Hepatic stellate cell (primary cell): ENCODE measurements around the gene DIRAS1.
"Not testable (repeated sequence)": the region's sequence is repeated elsewhere in the genome, so short reads cannot be mapped to it uniquely, and the experiment has no call there.

Experiments
- DNase-seq: peaks from one replicate; pipeline ENCODE4 v3.0.0; 2011; ENCODE audit warnings: low spot score

Gene DIRAS1

DNA sequence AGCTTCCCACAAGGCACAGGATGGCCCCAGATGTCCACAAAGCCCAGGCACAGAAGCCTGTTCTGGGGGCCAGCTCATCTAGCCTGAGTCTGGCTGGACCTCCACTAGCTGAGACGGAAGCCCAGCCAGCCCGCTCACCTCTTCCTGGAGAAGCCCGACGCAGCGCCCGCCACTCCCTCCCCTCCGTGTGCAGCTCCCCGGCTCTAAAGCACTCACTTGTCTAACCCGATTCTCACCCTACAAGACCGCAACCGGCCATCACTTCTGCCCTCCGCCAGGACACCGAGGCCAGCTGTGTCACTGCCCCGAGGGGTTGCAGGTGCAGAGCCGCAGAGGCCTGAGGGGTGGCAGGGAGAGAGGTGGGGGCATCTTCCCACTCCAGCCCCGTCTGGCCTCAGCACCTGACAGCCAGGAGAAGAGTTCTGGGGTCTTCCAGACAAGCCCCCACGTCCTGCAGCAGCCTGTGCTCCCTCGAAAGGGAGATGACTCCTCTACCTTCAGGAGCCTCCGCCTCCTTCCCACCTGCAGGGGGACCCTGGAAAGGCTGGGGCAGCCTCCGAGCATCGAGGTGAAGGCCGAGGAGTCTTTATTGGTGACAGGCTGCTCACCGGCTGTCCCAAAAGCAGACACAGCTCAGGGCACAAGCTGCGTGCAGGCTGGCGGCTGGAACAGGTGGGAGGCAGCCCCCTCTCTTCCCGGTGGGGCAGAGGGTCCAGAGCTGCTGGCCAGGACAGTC, 5.9 kb upstream of the DIRAS1 start:
- DNase-seq = no peak

DNA sequence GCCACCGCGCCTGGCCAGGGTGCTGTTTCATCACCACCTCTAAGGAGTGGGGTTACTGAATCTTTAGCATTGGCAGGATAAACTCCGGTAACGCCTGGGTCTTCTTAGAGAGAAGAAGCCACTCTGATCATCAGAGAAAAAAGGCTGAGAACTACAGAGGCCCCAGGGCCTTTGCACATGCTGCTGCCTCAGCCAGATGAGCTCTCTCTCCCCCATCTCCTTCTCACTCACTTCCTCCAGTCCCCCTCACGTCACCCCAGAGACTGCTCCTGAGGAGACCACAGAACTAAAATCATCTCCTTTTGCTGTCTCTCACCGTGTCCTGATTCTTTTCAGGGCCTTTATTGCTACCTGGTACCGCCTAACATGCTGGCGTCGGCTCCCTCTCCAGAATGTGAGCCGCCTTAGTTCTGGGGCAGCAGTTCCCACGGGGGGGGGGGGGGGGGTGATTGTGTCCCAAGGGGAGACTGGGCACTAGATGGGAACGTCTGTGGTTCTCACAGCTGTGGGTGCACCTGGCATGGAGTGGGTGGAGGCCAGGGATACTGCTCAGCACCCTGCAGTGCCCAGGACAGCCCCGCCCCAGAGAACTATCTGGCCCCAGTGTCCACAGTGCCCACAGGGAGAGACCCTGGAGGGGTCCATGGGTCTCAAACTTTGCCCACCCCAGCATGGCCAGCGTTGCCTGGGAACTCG, 5.1 kb upstream of the DIRAS1 start:
- DNase-seq = no peak

DNA sequence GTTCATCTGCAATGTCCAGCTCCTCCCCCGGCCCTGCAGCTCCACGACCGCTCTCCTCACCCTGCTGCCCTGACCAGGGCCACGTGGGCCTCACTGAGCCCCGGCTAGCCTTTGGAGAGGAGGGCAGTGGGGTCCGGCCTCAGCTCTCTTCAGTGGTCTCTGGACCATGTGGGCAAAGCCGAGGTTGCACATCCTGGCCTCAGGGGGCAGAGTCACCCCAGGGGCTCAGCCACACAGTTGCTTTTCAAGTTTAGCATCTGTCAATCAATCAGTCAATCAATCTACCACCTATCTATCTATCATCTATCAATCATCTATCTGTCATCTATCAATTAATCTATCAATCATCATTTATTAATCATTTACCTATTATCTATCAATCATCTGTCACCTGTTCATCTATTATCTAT, 3.0 kb upstream of the DIRAS1 start:
- no peak for DNase-seq

DNA sequence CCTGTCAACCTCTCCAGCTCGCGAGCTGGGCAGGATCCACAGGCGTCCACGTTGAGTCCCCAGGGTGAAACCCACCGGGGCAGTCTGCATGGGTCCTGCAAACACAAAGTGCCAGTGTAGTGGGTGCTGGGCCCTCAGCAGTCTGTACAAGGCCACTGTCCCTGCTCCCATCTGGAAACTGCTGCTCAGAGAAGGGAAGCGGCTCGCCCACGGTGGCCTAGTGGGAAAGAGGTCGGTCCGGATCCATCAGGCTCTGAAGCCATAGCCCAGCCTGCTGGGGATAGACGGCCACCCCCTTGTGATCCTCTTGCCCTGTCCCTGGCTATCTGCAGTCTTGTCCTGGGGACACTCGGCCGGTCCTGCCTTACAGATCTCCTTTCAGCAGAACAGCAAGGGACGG, 2.6 kb upstream of the DIRAS1 start:
- DNase-seq = no peak

DNA sequence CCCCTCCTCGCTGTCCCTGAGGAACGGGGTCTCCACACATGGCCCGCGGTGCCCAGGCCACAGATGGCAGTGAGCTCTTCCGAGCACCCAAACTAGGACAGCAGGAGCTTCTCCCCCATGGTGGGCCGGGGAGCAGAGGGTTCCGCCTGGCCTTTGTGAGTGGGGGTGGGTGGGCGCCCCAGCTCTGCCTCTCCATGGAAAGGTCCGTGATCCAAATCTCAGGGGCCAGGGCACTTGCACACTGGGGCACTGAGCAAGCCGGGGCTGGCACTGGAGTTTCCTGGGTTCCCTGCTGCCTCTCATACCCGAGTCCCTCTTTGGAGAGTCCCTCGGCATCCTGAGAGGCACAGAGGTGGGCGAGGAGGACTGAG, 2.2 kb upstream of the DIRAS1 start:
- no peak for DNase-seq

DNA sequence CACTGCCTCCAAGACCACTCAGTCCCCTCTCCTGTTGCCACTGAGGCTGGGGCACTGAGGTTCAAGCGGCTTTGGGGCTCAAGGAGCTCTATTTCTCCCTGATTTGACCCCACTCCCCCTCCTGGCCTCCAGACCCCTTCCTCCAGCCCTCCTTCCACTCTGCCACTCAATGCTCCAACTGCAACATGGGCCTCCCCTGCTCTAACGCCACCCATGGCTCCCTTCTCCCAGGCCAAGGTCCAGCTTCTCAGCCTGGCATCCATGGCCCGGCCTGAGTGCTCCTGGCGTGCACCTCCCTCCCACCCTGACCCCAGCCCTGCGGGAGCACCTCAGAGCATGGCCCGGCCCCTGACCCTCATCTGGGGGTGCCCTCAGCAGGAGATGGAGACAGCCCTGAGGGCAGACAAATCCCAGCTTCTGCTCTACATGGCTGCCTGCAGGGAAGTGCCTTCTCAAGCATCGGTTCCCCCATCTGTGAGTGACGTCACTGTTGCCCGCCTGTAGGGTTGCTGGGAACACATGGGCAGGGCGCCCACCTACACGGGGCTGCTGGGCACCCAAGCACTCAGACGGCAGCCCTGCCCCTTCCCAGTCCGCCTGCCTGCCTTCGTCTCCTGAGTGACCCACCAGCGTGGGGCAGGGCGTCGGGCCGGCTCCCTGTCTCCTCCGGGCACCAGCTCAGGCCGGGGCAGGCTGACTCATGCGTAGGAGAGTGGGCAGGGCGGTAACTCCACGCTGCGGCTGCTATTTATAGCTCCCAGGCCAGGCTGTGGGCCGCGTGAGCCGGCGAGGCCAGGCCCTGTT, 1.6 kb upstream of the DIRAS1 start:
- peak; percentile 97 for DNase-seq

DNA sequence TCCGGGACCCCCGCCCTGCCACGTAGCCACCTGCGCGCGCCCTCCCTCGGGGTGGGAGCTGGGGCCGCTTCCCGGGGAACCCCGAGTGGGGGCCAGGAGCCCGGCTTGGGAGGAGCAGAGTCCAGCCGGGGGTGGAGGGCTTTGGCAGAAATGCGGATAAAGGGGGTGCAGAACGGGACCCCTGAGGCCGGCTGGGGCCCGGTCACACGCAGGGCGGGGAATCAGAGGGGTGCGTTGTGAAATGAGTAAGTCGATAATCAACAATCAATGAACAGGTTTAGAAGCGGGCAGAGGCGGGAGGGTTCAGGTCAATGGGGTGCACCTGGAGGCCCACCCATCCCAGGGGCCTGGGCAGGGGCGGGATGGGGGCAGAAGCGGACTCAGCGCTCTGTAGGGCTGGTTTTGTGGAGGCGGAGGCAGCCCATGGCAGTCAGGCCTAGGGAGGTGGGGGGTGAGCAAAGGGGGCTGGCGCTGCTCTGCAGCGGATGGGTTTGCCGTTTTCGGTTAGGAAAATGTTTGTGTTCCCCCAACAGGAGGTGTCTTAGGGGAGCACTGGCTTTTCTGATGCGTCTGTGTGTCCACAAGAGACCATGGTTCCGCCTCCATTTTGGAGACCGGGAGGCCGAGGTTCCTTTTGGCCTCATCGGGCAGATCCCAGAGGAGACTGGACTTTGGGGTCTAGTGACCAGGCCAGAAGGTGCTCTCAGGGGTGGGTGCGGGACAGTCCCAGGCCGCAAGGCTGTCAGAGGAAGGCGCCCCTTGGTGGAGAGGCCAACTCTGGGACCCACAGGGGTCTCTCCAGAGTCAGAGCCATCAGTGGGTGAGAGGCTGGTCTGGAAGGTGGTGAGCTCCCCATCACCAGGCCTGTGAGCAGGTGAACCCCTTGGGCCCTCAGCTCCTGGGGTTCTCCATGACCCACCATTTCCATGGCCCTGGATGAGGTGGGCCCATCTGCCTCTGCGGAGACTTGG, 683 bp upstream of the DIRAS1 start:
- no peak for DNase-seq

DNA sequence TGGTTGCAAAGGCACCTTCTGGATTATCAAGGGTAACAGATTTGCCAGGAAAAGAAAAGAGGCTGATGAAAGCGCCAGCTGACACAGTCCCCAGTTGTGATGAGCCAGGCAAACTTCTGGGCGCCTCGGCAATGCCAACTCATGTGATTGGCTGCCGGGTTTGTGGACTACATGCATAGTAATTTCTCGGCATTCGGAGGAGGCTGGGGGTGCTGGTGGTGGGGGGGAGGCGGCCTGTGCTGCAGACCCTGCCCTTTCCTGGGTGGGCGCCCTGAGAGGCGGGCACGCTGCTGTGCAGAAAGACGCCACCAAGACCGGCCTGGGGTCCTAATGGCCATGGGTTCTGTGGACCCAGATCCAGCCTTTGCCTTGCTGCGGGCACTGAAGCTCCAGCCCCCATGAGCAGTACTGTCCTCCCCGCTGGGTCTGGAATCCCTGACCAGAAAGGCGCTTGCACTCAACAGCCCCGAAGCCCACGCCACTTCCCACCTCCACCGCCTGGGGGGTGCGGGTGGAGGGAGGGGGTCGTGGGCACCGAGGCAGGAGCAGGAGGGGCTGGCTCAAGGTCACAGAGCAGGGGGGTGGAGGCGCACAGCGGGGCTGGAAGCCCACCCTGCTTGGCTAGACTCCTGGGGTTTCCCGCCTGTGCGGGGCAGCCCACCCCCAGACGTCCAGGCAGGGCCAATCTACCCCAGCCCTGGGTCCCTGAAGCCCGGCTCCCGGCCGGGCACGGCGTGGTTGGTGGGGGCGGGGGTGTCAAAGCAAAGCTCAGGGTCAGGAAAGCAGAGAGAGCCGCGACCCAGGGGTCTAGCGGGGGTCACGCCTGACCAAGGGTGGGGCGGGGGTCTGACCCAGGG, 1.0 kb downstream of the DIRAS1 start:
- peak; percentile 79 for DNase-seq

DNA sequence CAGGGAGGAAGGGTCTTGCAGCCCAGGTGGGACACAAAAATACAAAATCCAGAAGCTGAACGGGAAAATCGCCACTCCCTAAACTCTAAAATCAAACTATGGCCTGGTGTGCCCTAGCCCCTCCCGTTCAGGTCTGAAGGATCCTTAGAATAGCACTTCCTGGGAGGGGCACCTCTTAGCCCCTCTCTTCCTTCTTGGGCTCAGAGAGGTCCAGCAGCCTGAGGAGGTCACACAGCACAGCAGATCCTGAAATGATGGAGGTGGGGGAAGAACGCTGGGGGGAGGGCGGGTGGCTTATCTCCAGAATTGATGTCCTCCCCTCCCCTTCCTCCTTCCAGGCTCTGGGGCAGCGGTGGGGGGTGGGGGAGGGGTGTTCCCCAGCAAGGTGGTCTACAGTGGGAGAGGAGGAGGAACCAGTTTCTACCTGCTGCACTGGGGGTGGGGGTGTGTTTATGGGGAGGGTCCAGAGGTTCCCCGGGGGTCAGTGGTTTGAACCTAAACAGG, 1.9 kb downstream of the DIRAS1 start:
- no peak for DNase-seq

DNA sequence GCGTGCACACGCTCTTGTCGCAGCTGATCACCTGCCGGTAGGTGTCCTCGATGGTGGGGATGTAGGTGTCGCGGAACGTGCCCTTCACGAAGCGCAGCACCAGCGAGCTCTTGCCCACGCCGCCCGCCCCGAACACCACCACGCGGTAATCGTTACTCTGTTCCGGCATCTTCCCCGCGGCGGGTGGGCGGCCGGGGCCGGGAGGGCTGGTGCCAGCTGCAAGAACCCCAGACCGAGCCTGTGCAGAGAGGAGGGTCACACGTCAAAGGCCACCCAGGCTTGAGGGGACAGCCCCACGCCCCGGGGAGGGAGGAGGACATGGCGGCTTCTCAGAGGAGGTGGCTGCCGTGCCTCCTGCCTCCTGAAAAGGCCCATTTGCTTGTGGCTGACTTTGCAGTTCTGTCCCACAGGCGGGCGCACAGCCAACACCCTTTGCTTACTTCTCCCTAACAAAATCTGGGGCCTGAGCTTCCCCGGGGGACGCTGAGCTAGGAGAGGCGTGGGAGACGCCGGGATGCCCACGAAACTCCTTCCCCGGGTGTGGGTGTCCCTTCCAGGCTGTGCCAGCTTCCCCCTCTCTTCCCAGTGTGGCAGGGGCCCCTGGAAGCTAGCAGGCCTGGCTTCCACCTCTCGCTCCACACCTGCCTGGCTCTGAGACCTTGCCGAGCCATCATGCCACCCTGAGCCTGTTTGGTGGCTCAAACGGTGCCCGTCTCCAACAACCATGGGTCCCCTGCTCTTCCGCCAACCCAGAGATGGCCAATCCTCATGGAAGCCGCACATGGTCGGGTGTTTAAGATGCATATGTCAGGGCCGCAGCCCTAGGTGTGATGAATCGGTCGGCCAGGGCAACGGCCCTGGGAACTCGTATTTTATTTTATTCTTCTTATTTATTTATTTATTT, 3.3 kb downstream of the DIRAS1 start:
- DNase-seq = no peak

DNA sequence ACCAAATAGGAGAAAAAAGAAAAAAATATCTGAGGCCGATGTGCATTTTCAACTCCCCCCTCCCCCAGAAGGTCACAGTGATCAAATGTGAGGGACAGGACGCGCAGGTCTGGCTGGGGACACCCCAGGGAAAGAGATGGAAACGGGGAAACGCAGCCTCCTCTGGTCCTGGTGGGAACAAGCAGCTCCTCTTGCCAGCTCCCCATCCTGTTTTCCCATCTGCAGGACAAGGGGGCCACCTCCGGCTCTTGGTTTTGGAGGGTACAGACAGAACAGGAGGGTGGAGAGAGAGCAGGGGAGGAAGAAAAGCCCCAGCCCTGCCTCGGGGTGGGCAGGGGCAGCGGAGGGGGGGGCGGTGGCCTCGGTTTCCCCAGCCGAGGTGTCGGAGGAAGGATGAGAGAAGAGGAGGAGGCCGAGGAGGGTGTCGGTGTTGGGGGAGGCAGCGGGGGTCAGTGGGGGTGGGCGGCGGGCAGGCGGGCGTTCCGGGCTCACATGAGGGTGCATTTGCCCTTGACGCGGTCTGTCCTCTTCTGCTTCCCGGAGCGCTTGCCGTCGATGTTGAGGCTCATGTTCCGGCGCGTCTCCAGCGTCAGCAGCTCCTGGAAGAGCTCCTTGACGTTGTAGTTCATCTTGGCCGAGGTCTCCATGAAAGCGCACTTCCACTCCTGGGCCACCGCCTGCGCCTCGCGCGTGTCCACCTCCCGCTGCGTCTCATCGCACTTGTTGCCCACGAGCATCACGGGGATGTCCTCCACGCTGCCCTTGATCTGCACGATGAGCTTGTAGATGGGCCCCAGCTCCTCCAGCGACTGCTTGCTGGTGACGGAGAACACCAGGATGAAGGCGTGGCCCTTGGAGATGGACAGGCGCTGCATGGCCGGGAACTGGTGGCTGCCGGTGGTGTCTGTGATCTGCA, 4.2 kb downstream of the DIRAS1 start:
- no peak for DNase-seq

DNA sequence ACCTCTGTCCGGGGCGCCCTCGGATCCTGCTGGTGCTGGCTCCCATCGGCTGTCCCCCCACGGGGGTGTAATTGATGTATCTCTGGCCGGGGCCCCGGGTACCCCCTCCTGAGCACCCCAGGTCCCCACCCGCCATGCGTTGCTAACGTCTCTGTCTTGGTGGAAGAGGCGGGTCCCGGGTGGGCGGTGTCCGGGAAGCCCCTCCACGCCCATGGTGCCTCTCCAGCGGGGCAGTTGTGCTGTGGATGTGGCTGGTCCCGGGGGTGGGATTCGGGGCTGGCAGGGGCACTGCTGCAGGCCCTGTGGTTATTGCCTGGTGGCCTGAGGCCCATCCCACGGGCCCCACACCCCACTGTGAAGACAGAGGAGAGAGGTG, 4.9 kb downstream of the DIRAS1 start:
- DNase-seq = no peak

DNA sequence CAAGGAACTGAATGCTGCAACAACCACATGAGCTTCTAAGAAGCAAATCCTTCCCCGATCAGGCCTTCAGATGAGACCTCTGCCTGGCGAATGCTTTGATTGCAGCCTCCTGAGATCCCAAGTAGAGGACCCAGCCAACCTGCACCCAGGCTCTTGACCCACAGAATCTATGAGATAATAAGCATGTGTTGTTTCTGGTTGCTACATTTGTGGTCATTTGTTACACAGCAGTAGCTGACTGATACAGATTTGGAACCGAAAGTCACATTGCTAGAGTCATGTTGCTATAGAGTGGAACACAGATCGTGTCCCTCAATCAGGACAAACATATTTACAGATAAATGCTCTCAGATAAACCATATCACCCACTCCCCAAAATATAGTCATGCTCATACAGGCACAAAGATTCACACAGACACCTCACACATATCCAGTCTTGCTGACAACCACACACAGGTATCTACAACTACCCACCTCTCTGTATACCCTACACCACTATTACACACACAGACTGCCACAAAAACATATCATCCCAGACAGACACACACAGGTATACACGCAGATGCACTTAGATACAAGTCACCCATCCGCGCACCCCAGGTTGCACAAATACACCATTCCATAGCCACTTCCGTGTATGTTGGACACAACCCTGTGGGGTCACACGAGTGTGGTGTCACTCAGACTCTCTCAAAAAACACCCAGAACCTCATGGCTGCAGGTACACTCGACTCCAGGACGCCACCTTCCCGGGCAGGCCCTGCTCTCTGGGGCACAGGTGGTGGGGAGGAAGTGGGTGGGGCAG, 5.5 kb downstream of the DIRAS1 start:
- DNase-seq = no peak

DNA sequence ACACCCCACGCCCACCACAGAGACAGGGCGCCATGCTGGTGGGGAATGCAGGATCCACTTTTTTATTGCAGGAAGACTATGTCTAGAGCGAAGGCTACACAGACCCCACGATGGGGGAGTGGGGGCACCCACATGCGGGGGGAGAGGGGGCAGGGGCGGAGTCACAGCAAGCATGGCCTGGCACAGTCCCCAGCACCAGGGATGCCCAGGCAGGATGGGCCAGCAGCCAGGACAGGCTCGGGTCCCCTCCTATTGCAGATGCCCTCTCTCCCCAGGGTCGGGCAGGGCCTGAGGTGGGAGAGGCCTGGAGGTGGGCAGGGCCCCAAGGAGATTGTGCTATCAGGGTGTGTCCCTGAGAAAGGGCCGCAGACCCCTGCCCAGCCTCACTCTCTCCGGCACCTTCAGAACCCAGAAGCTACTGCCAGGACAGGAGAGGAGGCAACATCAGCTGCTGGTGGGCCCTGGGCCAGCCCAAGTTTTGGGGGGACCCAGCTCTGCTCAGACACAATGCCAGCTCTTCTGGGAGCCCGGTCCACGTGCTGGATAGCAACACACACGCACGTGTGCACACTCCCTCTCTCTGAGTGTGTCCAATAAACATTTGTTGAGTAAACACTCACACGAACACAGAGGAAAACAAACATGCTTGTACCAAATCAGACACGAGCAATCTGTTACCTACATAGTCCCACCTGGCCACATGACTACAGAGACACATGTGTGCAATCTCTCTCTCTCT, 6.5 kb downstream of the DIRAS1 start:
- DNase-seq = no peak

DNA sequence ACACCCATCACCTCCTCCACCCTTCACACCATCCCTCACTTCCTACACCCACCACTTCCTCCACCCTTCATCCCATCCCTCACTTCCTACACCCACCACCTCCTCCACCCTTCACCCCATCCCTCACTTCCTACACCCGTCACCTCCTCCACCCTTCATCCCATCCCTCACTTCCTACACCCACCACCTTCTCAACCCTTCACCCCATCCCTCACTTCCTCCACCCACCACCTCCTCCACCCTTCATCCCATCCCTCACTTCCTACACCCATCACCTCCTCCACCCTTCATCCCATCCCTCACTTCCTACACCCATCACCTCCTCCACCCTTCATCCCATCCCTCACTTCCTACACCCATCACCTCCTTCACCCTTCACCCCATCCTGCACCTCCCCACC, 7.1 kb downstream of the DIRAS1 start:
- not testable (repeated sequence) for DNase-seq

DNA sequence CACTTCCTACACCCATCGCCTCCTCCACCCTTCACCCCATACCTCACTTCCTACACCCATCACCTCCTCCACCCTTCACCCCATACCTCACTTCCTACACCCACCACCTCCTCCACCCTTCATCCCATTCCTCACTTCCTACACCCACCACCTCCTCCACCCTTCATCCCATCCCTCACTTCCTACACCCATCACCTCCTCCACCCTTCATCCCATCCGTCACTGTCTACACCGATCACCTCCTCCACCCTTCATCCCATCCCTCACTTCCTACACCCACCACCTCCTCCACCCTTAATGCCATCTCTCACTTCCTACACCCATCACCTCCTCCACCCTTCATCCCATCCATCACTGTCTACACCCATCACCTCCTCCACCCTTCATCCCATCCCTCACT, 8.0 kb downstream of the DIRAS1 start:
- not testable (repeated sequence) for DNase-seq

DNA sequence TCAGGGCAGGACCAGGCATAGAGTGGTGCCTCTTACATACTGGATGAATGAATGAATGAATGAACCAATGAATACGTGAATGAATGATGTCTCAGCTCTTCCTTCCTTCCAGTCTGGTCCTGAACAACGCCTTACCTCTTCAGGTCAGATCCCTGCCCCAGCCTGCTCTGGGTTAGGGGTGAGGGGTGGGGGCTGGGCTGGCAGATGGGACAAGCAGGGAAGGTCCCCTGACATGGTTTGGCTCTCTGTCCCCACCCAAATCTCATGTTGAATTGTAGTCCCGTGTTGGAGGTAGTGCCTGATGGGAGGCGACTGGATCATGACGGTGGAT, 9.3 kb downstream of the DIRAS1 start:
- no peak for DNase-seq
